H1 (cell line): Measurements from ENCODE around the gene KIF11.

Experiments
- ASH2L ChIP-seq: fragments of 200-600, 300-600 bp; sonication (generic); IDR thresholded peaks from one replicate; pipeline ENCODE4 v1.7.1; 2017; ENCODE audit warnings: low read length
- EGR1 ChIP-seq: IDR thresholded peaks from 2 replicates; pipeline ENCODE4 v1.6.1; 2011; ENCODE audit warnings: low read depth, low read length, borderline replicate concordance
- TF ChIP-seq, protein P1 (sequence below), 3 experiments: IDR thresholded peaks; 1 replicate in 2 of 3; 2 replicates in 1 of 3; pipeline versions ENCODE4 v1.5.1 to v1.6.1; 2011; ENCODE audit warnings: low read length in 3 of 3, mild to moderate bottlenecking in 3 of 3, inconsistent platforms in 2 of 3, low read depth in 1 of 3, moderate library complexity in 1 of 3; ENCODE audit not compliant: insufficient read depth in 1 of 3; ENCODE audit errors: control extremely low read depth in 1 of 3

DNA sequence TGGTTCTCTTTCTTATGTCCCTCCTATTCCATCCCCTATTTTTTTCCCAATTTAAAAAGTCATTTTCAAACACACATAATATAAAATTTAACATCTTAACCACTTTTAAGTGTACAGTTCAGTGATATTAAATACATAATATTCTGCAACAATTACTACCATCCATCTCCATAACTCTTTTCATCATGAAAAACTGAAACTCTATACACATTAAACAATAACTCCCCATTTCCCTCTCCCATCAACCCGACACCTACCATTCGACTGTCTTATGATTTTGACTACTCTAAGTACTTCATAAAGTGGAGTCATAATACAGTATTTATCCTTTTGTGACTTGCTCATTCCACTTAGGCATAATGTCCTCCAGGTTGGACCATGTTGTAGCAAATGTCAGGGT is 2.6 kb downstream of the KIF11 start:
- TF ChIP-seq, protein P1, sequence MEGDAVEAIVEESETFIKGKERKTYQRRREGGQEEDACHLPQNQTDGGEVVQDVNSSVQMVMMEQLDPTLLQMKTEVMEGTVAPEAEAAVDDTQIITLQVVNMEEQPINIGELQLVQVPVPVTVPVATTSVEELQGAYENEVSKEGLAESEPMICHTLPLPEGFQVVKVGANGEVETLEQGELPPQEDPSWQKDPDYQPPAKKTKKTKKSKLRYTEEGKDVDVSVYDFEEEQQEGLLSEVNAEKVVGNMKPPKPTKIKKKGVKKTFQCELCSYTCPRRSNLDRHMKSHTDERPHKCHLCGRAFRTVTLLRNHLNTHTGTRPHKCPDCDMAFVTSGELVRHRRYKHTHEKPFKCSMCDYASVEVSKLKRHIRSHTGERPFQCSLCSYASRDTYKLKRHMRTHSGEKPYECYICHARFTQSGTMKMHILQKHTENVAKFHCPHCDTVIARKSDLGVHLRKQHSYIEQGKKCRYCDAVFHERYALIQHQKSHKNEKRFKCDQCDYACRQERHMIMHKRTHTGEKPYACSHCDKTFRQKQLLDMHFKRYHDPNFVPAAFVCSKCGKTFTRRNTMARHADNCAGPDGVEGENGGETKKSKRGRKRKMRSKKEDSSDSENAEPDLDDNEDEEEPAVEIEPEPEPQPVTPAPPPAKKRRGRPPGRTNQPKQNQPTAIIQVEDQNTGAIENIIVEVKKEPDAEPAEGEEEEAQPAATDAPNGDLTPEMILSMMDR (IDR thresholded peaks at IDR 0.05; ENCODE audit: control extremely low read depth in 1 of 3, insufficient read depth in 1 of 3, low read depth in 1 of 3, low read length in 3 of 3) = no peak
- TF ChIP-seq ASH2L (no peak), EGR1 (no peak)
